Measurements from ENCODE around the gene HS6ST1. TPM values are rescaled to one million over a fixed set of nuclear protein-coding genes. Genes with fewer than 3 reads are reported as not detected.

HS6ST1 gene
- total and polyA plus RNA-seq, 2 of the 4 experiments (the other 2 are of a cell fraction): 29.9 to 36.9 TPM

DNA sequence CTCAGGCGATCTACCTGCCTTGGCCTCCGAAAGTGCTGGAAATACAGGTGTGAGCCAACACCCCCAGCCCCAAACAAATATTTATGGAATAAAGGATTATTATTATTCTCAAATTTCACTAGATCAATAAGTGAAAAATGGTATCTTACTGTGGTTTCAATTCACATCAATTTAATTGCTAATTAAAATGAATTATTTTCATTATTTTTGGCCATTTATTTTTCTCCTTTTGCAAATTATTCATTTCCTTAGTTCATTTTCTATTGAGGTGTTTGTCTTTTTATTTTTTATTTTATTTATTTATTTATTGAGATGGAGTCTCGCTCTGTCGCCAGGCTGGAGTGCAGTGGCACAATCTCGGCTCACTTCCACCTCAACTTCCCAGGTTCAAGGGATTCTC lies 11.9 kb upstream of the HS6ST1 start:
- Histone ChIP-seq H3K4ac (ENCODE audit: low read depth, low read length) (no peak overlapping the region), H3K18ac (ENCODE audit: low read depth, low read length) (no peak overlapping the region), H2AFZ (replicated peaks; ENCODE audit: low read length, poor library complexity) (no peak overlapping the region), H4K91ac (ENCODE audit: insufficient read depth, low read depth, low read length) (no peak overlapping the region), H4K20me1 (ENCODE audit: insufficient read depth, low read length) (no peaks in the 10 kb centered on the region), H3K9me1 (ENCODE audit: insufficient read depth, low read length) (no peaks in the 10 kb centered on the region; the same call in 1 of the 2 replicates), H2BK15ac (ENCODE audit: low read depth, low read length) (no peak overlapping the region), H2BK120ac (ENCODE audit: low read depth, low read length) (no peak overlapping the region), H2AK5ac (ENCODE audit: low read depth, low read length) (no peak overlapping the region), H3K4me2 (ENCODE audit: low read depth, low read length) (no peak overlapping the region), H3K27ac (ENCODE audit: insufficient read depth, low read length) (no peak overlapping the region), H3K36me3 (ENCODE audit: control insufficient read depth, insufficient read depth, low read length) (no peaks in the 10 kb centered on the region), H3K4me3 (ENCODE audit: insufficient read depth, low read depth, low read length) (no peak overlapping the region), H3K14ac (replicated peaks; ENCODE audit: low read depth, low read length) (no peak overlapping the region), H3K27me3 (ENCODE audit: control insufficient read depth, insufficient read depth, low read length) (no peaks in the 10 kb centered on the region), H3K23ac (ENCODE audit: low read depth, low read length) (no peak overlapping the region), H3K56ac (ENCODE audit: extremely low read depth, insufficient read depth, low read length) (no peak overlapping the region), H3K79me1 (ENCODE audit: low read depth in 1 of 2, low read length in 2 of 2) (no peaks in the 10 kb centered on the region), H4K5ac (ENCODE audit: low read depth, low read length) (no peak overlapping the region), H3K9ac (ENCODE audit: low read depth, low read length) (no peak overlapping the region), H2BK5ac (ENCODE audit: low read depth, low read length, poor library complexity, severe bottlenecking) (no peak overlapping the region), H3K9me3 (ENCODE audit: control insufficient read depth, insufficient read depth, low read length) (peaks cover 7% of the 10 kb centered on the region), H2BK20ac (ENCODE audit: low read depth, low read length) (no peak overlapping the region), H3K4me1 (ENCODE audit: control insufficient read depth, insufficient read depth, low read length) (peaks cover 4% of the 10 kb centered on the region; the same call in 1 of the 2 replicates), H2AK9ac (replicated peaks; ENCODE audit: low read depth, low read length, poor library complexity) (no peak overlapping the region), H4K8ac (ENCODE audit: low read depth in 2 of 2, low read length in 2 of 2) (no peak overlapping the region)
- BruUV-seq (replicated peaks): no TSS peak
- ChIA-PET CTCF (no interaction called here), POLR2A (ENCODE audit: unreplicated experiment) (no interaction called here)
- dilution Hi-C loops (cut with HindIII; ENCODE audit: low sequenced_read_pairs, unreplicated experiment) (no loop called here), intact Hi-C loops (cut with micrococcal nuclease) (no loop called here), in situ Hi-C loops (cut with MboI; ENCODE audit: low sequenced_read_pairs) (no loop called here)
- WGBS, 2 experiments (ENCODE audit: extremely low coverage in 2 of 2, insufficient read length in 1 of 2): no CpG with 5 or more reads among the region's 5 CpGs
- no peak for ATAC-seq (ENCODE audit: low read depth)
- DNase-seq: no peak
- TF ChIP-seq SMC3 (IDR thresholded peaks at IDR 0.05; ENCODE audit: low read depth, low read length): no peak
- TF ChIP-seq FOS (IDR thresholded peaks at IDR 0.05; ENCODE audit: low read depth, low read length): no peak
- TF ChIP-seq RAD21 (IDR thresholded peaks at IDR 0.05; ENCODE audit: low read length): no peak
- no peak for TF ChIP-seq RFX5 (IDR thresholded peaks at IDR 0.05; ENCODE audit: low read depth, low read length)
- no peak for TF ChIP-seq MAFK (IDR thresholded peaks at IDR 0.05; ENCODE audit: low read depth, low read length)

Data from IMR-90 (cell line).